Measurements from ENCODE around the gene GRID2. TPM values are rescaled to one million over a fixed set of nuclear protein-coding genes. Genes with fewer than 3 reads are reported as not detected.

Gene GRID2
- total RNA-seq, 1 donor from 2014 or later, result not detected

DNA sequence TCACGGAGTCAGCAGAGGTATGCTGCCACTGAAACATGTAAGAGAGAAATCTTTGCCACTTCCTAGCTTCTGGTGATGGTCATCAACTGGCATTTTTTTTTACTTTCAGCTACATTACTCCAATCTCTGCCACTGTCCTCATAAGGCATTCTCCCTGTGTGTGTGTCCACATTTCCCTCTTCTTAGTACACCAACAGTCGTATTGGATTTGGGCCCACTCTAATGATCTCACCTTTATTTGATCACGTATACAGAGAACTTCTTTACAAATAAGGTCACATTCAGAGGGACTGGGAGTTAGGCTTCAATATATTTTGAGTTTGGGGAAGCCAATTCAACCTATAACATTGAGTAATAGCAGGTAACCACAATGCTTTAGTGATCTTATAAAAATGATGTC, 649.1 kb downstream of the GRID2 start:
- H3K4me3 ChIP-seq (ENCODE audit: low read depth, low read length), result no peak overlapping the region
- DNase-seq (ENCODE audit: low read depth), result no peak
- TF ChIP-seq, protein P1, sequence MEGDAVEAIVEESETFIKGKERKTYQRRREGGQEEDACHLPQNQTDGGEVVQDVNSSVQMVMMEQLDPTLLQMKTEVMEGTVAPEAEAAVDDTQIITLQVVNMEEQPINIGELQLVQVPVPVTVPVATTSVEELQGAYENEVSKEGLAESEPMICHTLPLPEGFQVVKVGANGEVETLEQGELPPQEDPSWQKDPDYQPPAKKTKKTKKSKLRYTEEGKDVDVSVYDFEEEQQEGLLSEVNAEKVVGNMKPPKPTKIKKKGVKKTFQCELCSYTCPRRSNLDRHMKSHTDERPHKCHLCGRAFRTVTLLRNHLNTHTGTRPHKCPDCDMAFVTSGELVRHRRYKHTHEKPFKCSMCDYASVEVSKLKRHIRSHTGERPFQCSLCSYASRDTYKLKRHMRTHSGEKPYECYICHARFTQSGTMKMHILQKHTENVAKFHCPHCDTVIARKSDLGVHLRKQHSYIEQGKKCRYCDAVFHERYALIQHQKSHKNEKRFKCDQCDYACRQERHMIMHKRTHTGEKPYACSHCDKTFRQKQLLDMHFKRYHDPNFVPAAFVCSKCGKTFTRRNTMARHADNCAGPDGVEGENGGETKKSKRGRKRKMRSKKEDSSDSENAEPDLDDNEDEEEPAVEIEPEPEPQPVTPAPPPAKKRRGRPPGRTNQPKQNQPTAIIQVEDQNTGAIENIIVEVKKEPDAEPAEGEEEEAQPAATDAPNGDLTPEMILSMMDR (conservative IDR thresholded peaks at IDR 0.05; ENCODE audit: low read depth, low read length), result no peak

DNA sequence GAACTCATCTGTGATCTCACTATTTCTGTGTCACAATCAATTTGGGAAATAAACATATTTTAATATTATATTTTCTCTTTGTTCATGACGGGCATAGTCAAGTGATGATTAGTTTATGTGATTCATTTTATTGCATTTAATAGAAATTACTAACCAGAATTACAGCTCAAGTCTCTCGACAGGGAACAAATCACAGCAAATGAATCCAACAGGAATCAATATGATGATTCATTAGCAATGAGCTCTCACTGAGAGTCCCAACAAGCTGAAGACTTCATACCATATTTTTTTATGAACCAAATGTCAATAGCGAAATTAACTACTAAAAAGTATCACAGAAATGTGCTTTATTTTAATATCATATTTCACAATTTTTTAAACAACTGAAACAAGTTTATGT, 649.7 kb downstream of the GRID2 start:
- TF ChIP-seq, protein P1 (conservative IDR thresholded peaks at IDR 0.05; ENCODE audit: low read depth, low read length), result no peak
- DNase-seq (ENCODE audit: low read depth), result no peak

DNA sequence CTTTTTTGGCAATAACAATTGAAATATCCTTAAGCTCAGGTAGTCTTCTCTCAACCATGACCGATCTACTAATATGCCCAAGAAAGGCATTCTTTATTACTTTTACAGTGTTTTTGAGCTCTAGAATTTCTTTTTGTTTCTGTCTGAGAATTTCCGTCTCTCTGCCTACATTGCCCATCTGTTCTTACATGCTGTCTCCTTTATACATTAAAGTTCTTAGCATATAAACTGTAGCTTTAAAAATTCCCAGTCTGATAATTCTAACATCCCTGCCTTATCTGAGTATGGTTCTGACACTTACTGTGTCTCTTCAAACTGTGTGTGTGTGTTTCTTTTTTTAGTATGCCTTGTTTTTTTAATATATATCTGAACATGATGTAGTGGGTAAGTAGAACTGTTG, 658.1 kb downstream of the GRID2 start:
- TF ChIP-seq, protein P1 (conservative IDR thresholded peaks at IDR 0.05; ENCODE audit: low read depth, low read length), result no peak
- H3K4me3 ChIP-seq (ENCODE audit: low read depth, low read length), result no peak overlapping the region
- DNase-seq (ENCODE audit: low read depth), result no peak

More for the DNA sequence above, 649.7 kb downstream of the GRID2 start:
- no peak overlapping the region for H3K4me3 ChIP-seq (ENCODE audit: low read depth, low read length)

DNA sequence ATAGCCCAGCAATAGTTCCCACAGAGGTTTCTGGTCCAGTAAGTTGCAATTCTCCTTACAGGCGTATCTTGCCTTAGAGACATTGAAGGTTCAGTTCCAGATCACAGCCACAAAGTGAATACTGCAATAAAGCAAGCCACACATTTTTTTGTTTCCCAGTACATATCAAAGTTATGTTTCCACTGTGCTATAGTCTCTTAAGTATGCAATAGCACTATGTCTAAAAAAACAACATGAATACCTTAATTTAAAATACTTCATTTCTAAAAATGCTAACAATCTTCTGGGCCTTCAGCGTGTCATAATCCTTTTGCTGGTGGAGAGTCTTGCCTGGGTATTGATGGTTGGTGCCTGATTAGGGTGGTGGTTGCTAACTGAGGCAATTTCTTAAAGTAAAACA, 659.1 kb downstream of the GRID2 start:
- H3K4me3 ChIP-seq (ENCODE audit: low read depth, low read length), result no peak overlapping the region
- TF ChIP-seq, protein P1 (conservative IDR thresholded peaks at IDR 0.05; ENCODE audit: low read depth, low read length), result no peak
- no peak for DNase-seq (ENCODE audit: low read depth)

DNA sequence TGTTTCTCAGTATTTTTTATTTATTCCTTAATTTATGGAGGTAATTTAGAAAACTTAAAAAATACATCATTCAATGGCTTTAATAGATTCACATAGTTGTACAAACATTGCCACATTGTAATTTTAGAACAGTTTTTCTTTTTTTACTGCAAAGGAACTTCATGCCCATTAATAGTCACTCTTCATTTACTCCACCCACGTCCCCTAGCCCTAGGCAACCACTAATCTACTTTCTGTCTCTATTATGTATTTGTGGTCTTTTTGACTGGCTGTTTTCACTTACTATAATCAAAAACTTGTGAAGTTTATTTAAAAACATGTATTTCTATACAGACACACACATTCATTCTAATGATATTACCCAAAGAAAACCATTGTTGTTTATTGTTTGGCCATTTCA, 664.8 kb downstream of the GRID2 start:
- DNase-seq (ENCODE audit: low read depth), result no peak
- no peak overlapping the region for H3K4me3 ChIP-seq (ENCODE audit: low read depth, low read length)
- TF ChIP-seq, protein P1 (conservative IDR thresholded peaks at IDR 0.05; ENCODE audit: low read depth, low read length), result no peak

DNA sequence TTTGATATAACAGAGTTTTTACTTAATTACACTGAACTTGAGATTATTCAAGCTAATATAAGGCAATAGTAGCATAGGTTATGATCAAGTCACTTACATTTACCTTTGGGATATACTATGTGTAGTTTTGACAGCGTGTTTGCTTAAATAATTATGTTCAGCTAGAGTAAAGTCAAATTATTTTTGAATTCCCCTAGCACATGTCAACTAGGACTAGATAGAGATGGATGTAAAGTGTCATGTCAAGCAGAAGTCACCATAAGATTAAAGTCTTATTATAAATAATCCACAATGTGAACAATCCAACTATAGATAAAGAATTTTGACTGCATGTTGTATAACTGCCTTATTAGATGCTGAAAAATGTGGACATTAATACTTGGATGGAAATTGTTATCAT, 665.2 kb downstream of the GRID2 start:
- TF ChIP-seq, protein P1 (conservative IDR thresholded peaks at IDR 0.05; ENCODE audit: low read depth, low read length), result no peak
- H3K4me3 ChIP-seq (ENCODE audit: low read depth, low read length), result no peak overlapping the region
- no peak for DNase-seq (ENCODE audit: low read depth)

DNA sequence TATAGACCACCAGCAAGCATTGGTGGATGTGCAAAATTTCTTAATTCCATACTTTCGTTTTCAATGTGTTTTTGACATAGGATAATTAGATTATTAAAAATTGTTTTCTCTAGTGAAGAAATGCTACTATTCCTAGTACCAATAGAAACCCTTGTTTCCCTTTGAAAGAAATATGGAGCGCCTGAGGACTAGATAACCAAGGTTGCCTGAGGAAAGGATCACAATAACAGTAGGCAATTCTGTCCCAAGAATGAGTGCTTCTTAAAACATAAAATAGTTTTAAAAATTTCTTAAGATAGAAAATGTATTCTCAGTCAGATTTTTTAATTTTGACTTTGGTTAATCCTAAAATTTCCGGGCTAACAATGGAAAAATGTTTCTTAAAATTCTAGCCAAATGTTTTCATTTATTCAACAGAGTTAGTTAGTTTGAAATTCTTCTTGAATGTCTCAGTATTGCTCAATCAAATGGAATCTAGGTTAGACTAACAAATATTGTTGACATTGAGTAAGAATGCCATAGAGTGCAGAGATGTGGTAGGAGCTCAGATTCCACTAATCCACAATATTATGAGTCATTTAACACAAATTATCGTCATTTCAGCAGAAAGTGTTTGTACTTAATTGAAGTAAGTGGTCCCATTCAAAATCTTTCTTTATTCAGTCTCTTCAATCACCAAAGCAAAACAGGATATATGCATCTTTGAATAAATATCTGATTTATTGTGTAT, 666.0 kb downstream of the GRID2 start:
- no peak overlapping the region for H3K4me3 ChIP-seq (ENCODE audit: low read depth, low read length)
- TF ChIP-seq, protein P1 (conservative IDR thresholded peaks at IDR 0.05; ENCODE audit: low read depth, low read length), result no peak
- DNase-seq (ENCODE audit: low read depth), result peak; percentile 95

Data from epithelial cell of proximal tubule (primary cell).